PC-9 (cell line): ENCODE measurements around the gene MPHOSPH9. TPM values are rescaled to one million over a fixed set of nuclear protein-coding genes. Genes with fewer than 3 reads are reported as not detected.

ENCODE experiments used
- BruUV-seq: library from RNA; stranded (reverse); fragments of 400-500 nt; replicated peaks from 2 replicates; lab custom pipeline; 2021; lab: Mats Ljungman, UMichigan
- CTCF ChIA-PET: fragments of 300-600 bp; sonication (Branson Sonifier 250); formaldehyde crosslinking; loops from one replicate; lab custom pipeline; 2022; ENCODE audit warnings: antibody characterized with exemption; lab: Charles Lee
- POLR2A ChIA-PET: fragments of 300-600 bp; sonication (Branson Sonifier 250); formaldehyde crosslinking; loops from one replicate; lab custom pipeline; 2022; ENCODE audit warnings: antibody characterized with exemption; ENCODE audit not compliant: unreplicated experiment; lab: Charles Lee
- DNase-seq, 2 experiments: peaks; one replicate each; pipeline versions ENCODE4 v3.0.0 to v3.0.0-alpha.2; 2015 to 2022; ENCODE audit warnings: mixed read lengths in 1 of 2
- H2AFZ ChIP-seq: fragments of 200-600 bp; sonication (generic); 2 replicates; pipeline ENCODE4 v1.8.1; 2017; ENCODE audit warnings: antibody characterized with exemption
- H3F3A ChIP-seq: fragments of 200-600 bp; sonication (generic); 2 replicates; pipeline ENCODE4 v1.8.1; 2017; ENCODE audit warnings: antibody characterized with exemption, mild to moderate bottlenecking, low read depth; ENCODE audit not compliant: insufficient read depth
- H3K27ac ChIP-seq: fragments of 200-600 bp; sonication (generic); 2 replicates; pipeline ENCODE4 v1.6.1; 2016; ENCODE audit warnings: mixed run types
- H3K27me3 ChIP-seq: fragments of 200-600 bp; sonication (generic); 2 replicates; pipeline ENCODE4 v1.6.1; 2016; ENCODE audit warnings: low read depth, mixed run types; ENCODE audit not compliant: insufficient read depth
- H3K36me3 ChIP-seq: fragments of 200-600 bp; sonication (generic); 2 replicates; pipeline ENCODE4 v1.6.1; 2016; ENCODE audit warnings: low read depth, mixed run types
- H3K4me1 ChIP-seq: fragments of 200-600 bp; sonication (generic); replicated peaks from 2 replicates; pipeline ENCODE4 v1.6.1; 2016; ENCODE audit warnings: mixed run types; ENCODE audit not compliant: insufficient read depth
- H3K4me2 ChIP-seq: fragments of 200-600 bp; sonication (generic); 2 replicates; pipeline ENCODE4 v1.6.1; 2017; ENCODE audit warnings: mixed run types
- H3K4me3 ChIP-seq: fragments of 200-600 bp; sonication (generic); 2 replicates; pipeline ENCODE4 v1.6.1; 2016; ENCODE audit warnings: mixed run types
- H3K79me2 ChIP-seq: fragments of 200-600 bp; sonication (generic); 2 replicates; pipeline ENCODE4 v1.6.1; 2017; ENCODE audit warnings: low read depth, mixed run types
- H3K9me2 ChIP-seq: fragments of 200-600 bp; sonication (generic); 2 replicates; pipeline ENCODE4 v1.8.1; 2017; ENCODE audit warnings: mild to moderate bottlenecking; ENCODE audit not compliant: insufficient read depth
- H3K9me3 ChIP-seq: fragments of 200-600 bp; sonication (generic); 2 replicates; pipeline ENCODE4 v1.8.1; 2016; ENCODE audit warnings: low read depth; ENCODE audit not compliant: insufficient read depth
- H4K20me1 ChIP-seq: fragments of 200-600 bp; sonication (generic); 2 replicates; pipeline ENCODE4 v1.8.1; 2017; ENCODE audit not compliant: insufficient read depth
- EZH2 ChIP-seq: fragments of 200-600 bp; sonication (generic); IDR thresholded peaks from 2 replicates; pipeline ENCODE4 v1.8.0; 2017; ENCODE audit warnings: antibody characterized with exemption, low read depth
- intact Hi-C: fragments of 100-400 bp; cut with micrococcal nuclease; formaldehyde crosslinking; loops from one replicate; pipeline ENCODE4 v1.10.0; 2022; ENCODE audit not compliant: unreplicated experiment
- total RNA-seq: library from RNA; stranded (reverse); gene quantifications from 2 replicates; pipeline ENCODE4 v1.2.3, GENCODE V29; 2021
- TF ChIP-seq, protein P1 (sequence below): fragments of 200-600 bp; sonication (generic); conservative IDR thresholded peaks from 2 replicates; pipeline ENCODE4 v1.6.1; 2017; ENCODE audit warnings: mixed run types, antibody characterized with exemption, mild to moderate bottlenecking, moderate library complexity

The MPHOSPH9 gene
- total RNA-seq, 1 experiment from 2014 or later = 58.5 TPM

DNA sequence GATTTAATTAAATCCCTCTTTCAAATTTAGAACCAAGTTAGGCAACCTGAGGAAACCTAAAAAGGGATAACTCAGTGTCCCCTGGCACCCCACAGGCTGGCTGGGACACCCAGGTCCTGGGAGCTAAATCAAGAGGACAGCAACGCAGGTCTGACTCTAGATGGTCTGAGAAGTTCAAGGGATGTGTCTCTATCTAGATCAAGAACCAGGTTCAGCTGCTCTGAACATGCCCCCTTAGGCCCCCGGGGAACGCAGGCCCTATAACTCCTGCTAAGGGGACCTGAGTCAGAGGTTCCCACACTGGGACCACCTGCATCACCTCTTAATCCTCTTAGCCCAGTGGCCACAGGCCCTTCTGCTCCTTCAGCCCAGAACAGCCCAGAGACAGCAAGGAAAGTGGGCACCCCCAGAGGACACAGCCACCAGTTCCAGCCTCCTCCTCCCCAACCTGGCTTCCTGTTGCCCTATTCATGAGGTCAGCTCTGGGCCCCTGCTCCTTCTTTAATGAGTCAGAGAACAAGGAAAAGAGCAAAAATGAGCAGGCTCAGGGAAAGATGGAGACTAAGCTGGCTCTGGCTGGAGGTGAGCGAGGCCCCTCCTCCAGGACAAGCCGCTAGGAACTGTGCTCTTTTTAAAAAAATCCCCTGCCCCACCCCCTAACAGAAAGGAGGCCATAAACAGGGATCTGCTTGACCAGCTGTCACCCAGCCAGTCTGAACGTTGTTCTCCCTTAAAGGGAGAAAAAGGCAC is 92.8 kb downstream of the MPHOSPH9 start:
- Histone ChIP-seq H3F3A (peaks cover 32% of the 10 kb centered on the region), H3K9me3 (no peaks in the 10 kb centered on the region), H3K4me3 (no peak overlapping the region), H4K20me1 (no peaks in the 10 kb centered on the region), H3K36me3 (no peaks in the 10 kb centered on the region), H3K4me2 (peak overlapping the region; percentile 81), H3K27me3 (no peaks in the 10 kb centered on the region), H3K9me2 (no peaks in the 10 kb centered on the region), H2AFZ (no peak overlapping the region), H3K4me1 (peaks cover 52% of the 10 kb centered on the region), H3K27ac (peak overlapping the region; percentile 81), H3K79me2 (peaks cover 68% of the 10 kb centered on the region)
- DNase-seq = peak; percentile 41 to 62
- no peak for TF ChIP-seq EZH2
- TF ChIP-seq, protein P1, sequence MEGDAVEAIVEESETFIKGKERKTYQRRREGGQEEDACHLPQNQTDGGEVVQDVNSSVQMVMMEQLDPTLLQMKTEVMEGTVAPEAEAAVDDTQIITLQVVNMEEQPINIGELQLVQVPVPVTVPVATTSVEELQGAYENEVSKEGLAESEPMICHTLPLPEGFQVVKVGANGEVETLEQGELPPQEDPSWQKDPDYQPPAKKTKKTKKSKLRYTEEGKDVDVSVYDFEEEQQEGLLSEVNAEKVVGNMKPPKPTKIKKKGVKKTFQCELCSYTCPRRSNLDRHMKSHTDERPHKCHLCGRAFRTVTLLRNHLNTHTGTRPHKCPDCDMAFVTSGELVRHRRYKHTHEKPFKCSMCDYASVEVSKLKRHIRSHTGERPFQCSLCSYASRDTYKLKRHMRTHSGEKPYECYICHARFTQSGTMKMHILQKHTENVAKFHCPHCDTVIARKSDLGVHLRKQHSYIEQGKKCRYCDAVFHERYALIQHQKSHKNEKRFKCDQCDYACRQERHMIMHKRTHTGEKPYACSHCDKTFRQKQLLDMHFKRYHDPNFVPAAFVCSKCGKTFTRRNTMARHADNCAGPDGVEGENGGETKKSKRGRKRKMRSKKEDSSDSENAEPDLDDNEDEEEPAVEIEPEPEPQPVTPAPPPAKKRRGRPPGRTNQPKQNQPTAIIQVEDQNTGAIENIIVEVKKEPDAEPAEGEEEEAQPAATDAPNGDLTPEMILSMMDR = no peak
- intact Hi-C loops = loop anchor here (2.0 kb wide), 1 partner anchor 51 kb away; no protein-coding TSS in a partner anchor
- no TSS peak for BruUV-seq
- CTCF ChIA-PET = no interaction called here
- POLR2A ChIA-PET = no interaction called here

DNA sequence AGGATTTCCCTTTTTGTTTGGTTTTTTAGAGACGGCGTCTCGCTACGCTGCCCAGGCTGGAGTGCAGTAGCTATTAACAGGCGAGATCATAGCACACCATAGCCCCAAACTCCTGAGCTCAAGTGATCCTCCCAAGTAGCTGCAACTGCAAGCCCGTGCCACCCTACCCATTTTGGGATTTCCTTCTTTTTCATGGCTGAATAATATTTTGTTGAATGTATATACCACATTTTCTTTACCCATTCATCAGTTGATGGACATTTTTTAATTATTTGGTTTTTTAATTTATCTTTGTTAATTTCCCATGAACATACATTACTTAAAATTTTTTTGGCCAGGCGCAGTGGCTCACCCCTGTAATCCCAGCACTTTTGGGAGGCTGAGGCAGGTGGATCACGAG is 97.3 kb downstream of the MPHOSPH9 start:
- H3K36me3 ChIP-seq = no peaks in the 10 kb centered on the region
- H3K4me3 ChIP-seq = no peak overlapping the region
- no peaks in the 10 kb centered on the region for H4K20me1 ChIP-seq
- no peaks in the 10 kb centered on the region for H3K9me2 ChIP-seq
- peaks cover 66% of the 10 kb centered on the region for H3K4me1 ChIP-seq
- intact Hi-C loops = no loop called here
- no peak overlapping the region for H2AFZ ChIP-seq
- no TSS peak for BruUV-seq
- peaks cover 39% of the 10 kb centered on the region for H3K79me2 ChIP-seq
- TF ChIP-seq, protein P1 = no peak
- TF ChIP-seq EZH2 = no peak
- H3K27ac ChIP-seq = peak overlapping the region; percentile 6; the same call in 1 of the 2 replicates
- POLR2A ChIA-PET = no interaction called here
- peak overlapping the region; percentile 63; the same call in 1 of the 2 replicates for H3K4me2 ChIP-seq
- H3F3A ChIP-seq = peaks cover 24% of the 10 kb centered on the region
- no peaks in the 10 kb centered on the region for H3K27me3 ChIP-seq
- CTCF ChIA-PET = no interaction called here
- H3K9me3 ChIP-seq = no peaks in the 10 kb centered on the region
- no peak for DNase-seq

DNA sequence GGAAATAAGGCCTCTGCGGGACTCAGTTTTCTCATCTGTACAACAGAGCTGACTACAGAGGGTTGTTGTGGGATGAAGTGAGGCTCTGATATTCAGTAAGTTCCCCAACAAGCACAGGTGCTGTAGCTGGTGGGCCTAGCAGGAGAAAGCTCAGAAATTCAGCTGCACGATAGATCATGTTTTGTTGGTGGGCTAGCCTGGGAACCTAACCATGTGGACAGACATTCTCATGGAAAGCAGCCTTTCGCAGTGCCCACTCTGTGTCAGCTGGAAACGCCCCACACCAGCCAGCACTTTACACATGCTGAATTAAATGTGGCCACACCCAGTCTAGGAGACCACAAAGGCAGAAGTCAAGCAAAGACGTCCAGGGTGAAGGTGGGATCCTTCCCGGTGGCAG is 98.1 kb downstream of the MPHOSPH9 start:
- Histone ChIP-seq H3K79me2 (peaks cover 36% of the 10 kb centered on the region), H4K20me1 (no peaks in the 10 kb centered on the region), H3K4me3 (no peak overlapping the region), H3F3A (peaks cover 22% of the 10 kb centered on the region), H3K4me2 (peak overlapping the region; percentile 63), H3K27me3 (no peaks in the 10 kb centered on the region), H3K9me2 (no peaks in the 10 kb centered on the region), H3K9me3 (no peaks in the 10 kb centered on the region), H2AFZ (no peak overlapping the region), H3K36me3 (no peaks in the 10 kb centered on the region), H3K27ac (peak overlapping the region; percentile 74), H3K4me1 (peaks cover 60% of the 10 kb centered on the region)
- TF ChIP-seq, protein P1 = no peak
- no TSS peak for BruUV-seq
- ChIA-PET POLR2A (no interaction called here), CTCF (no interaction called here)
- no peak for DNase-seq
- intact Hi-C loops = no loop called here
